ENCODE measurements around the gene RCAN3. TPM values are rescaled to one million over a fixed set of nuclear protein-coding genes. Genes with fewer than 3 reads are reported as not detected.

Gene RCAN3
- total RNA-seq: 0.94 and 2.5 TPM in 2 replicates
- polyA plus RNA-seq (2012): 1.3 TPM

DNA sequence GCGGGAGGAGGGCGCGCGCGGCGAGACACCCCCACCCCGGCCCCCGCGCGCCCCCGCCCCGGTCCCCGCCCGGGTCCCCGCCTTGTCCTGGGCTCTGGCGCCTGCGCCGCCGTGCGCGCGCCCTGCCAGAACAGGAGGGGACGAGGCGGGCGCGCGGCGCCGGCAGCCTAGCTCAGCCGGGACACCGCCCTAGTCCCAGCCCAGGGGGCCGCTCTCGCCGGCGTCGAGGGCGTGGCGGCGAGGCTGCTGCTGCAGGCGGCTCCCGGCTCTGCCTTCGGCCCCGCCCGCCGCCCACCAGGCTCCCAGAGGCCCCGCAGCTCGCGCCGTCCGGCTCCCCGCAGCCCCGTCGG lies at the start of gene RCAN3:
Gene RCAN3 (plus strand): TSS at position 128 of the 350 bp plus-strand sequence. CDS start 11,537 bp downstream, outside the sequence.
- peak; percentile 82 for DNase-seq (ENCODE audit: low read depth)

DNA sequence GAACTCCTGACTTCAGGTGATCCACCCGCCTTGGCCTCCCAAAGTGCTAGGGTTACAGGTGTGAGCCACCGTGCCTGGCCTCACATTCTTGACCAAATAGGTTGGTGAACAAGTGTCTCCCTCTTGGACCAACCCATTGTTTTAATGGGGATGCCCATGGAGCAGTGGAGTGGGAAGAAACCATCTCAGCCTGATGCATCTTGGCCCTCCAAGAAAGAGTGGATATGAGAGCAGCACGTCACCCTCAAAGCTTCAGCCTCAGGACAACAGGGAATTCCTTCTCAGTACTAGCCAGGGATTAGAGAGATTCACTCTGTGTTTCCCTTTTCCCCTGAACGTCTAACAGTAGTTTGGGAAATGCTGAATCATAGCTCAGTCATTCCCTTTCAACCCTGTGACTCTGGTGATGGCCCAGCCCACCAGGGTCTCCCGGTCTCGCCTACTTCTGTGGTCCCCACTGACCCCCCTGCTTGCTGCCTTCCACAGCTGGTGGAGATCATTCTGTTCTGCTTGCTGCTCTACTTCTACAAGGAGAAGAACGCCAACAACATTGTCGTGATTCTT lies 49.6 kb upstream of the RCAN3 start:
- no peak for DNase-seq (ENCODE audit: low read depth)

DNA sequence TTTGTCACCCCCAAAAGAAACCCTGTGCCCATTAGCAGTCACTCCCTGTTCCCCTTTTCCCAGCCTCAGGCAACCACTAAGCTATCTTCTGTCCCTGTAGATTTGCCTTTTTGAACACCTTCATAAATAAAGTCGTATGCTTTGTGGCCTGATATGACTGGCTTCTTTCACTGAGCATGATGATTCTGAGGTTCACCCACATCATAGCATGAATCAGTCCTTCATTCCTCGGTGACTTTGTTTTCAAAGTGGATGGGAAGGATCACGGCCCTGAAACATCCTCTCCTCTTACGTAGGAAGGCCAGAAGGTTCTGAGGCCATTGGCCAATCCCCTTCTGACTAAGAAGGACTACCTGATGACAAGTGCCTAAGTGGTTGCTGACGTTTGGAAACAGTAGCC lies 48.0 kb upstream of the RCAN3 start:
- no peak for DNase-seq (ENCODE audit: low read depth)

DNA sequence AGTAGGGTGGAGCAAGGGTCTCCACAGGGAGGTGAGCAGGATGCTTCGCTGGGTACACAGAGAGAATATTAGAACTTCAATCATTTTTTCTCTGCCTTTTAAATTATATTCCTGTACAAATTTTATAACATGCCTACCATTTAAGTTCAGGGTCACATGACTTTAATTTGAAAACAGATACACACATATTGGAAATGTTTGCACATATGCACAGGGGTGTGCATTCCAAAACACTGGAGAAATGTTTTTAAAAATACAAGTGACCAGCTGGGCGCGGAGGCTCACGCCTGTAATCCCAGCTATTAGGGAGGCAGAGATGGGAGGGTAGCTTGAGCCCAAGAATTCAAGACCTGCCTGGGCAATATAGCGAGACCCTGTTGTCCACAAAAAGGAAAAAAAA lies 47.4 kb upstream of the RCAN3 start:
- no peak for DNase-seq (ENCODE audit: low read depth)

DNA sequence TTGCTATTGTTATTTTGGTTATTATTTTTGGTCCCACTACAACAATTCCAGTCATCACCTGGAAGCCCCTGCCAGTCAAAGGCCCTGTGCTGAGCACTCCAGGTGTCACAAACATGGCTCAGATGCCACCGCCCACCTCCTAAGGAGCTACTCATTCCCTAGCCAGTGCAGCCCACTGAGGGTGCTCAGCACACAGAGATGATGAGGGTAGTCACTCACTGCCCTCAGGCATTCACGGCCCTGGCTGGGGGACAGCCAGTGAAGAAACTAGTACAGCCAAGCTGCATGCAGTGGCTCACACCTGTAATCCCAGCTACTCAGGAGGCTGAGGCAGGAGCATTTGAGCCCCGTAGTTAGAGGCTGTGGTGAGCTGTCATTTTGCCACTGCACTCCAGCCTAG lies 44.8 kb upstream of the RCAN3 start:
- no peak for DNase-seq (ENCODE audit: low read depth)

DNA sequence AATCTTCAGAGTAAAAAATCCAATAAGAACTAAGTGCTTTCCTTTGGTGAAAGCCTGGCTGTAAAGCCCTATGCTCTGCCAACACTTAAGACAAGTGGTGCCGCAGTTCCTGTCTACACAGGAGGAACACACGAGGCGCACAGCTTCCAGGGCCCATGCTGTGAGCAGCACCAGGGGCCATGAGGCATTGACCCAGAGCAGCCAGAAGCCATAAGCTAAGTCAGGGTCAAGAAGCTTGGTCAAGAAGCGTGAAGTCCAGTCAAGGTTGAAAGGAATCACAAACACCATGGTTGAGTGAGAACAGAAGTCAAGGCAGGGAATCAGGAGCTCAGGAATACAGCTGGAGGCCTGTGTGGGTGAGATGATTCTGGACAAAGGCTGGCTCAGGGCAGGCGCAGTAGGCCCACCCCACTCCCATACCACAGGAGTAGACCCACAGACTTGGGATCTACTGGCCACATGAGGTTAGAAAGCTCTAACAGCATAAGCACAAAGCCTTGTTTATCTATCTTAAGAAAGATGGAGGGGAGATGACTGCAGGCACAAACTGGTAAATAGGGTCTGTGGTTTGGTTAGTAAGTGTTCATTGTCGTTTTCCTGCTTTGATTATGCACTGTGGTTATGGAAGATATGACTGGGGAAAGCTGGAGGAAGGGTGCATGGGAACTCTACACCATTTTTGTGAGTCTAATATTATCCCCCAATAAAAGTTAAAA lies 42.9 kb upstream of the RCAN3 start:
- no peak for DNase-seq (ENCODE audit: low read depth)

DNA sequence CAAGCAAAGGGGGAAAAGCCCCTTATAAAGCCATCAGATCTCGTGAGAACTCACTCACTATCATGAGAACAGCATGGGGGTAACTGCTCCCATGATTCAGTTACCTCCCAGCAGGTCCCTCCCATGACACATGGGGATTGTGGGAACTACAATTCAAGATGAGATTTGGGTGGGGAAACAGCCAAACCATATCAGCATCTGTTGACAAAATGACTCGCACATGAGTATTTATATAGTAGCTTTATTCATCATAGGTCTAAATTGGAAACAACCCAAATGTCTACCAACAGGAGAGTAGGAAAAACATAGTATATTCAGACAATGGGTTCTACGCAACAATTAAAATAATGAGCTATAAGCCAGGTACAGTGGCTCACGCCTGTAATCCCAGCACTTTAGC lies 40.5 kb upstream of the RCAN3 start:
- DNase-seq (ENCODE audit: low read depth): peak; percentile 33

DNA sequence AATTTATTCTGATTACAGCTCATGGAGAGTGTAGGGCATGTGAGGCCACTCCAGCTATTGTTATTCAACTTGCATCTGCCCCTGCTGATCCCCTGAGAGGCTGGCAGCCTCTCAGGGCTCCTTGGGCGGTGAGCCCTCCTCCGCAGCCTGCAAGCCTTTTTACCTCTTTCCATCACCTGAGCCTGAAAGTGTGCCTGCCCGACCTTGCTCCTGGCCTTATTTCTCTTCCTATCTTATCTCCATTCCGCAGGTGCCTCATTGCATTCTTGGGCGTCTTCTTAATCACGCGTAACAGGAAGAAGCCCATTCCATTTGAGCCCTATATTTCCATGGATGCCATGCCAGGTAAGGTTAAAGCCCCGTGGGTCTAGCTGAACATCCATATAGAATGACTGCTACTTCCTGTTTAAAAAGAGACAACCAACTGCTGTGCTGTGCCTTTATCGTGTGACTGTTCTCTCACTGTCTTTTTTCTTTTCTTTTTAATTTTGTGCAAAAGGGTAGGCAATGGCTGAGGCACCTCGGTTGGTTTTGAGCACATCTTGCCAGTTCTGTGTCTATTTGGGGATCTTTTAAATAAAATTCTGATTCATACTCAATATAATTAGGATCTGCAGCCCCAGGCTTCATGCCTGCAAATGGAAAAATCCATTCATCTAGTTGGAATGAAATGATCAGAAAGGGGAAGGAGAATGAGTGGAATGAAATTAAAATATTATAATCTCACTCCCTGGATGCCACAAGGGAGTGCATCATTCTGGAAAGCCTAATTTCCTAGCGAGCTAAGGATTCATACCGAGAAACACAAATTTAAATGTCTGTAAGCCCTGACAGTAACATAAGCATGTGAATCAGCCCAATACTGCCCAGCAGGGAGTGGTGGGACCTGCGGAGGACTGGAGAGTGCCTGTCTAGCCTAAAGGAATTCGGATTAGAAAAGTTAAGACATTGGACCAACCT lies 38.6 kb upstream of the RCAN3 start:
- no peak for DNase-seq (ENCODE audit: low read depth)

DNA sequence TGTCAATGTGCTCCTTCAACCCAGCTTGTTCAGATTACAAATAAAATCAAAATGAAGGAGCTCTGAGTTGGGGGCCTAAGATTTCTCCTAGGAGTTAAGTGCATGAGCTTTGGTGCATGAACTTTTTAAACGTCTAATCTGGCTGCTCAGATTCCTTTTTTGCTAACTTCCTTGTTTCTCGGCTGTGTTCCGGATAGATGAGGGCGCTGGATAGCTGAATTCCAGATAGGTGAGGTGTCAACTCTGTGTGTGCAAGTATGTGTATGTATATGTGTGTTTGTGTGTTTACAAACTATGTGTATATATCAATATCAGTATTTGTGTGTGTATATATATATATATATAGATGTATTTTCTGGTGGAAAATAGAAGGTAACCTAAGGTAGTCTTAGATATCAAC lies 37.5 kb upstream of the RCAN3 start:
- DNase-seq (ENCODE audit: low read depth): no peak

DNA sequence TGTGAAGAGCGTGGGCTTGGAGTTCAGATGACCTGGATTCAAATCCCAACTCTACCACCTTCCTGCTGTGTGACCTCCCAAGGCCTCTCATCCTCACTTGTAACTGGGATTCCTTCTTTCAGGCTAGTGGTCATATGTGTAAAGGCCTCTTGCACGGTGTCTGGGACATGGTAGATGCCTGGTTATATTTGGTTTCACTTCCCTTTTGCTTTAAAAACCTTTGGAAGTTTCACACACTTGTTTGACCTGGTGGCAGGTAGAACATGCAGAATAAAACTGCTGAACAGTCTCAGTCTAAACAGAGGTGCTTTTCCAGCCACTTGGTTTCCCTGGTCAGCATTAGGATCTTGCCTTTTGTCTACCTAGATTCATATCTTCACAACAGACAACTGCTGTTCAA lies 37.0 kb upstream of the RCAN3 start:
- no peak for DNase-seq (ENCODE audit: low read depth)

DNA sequence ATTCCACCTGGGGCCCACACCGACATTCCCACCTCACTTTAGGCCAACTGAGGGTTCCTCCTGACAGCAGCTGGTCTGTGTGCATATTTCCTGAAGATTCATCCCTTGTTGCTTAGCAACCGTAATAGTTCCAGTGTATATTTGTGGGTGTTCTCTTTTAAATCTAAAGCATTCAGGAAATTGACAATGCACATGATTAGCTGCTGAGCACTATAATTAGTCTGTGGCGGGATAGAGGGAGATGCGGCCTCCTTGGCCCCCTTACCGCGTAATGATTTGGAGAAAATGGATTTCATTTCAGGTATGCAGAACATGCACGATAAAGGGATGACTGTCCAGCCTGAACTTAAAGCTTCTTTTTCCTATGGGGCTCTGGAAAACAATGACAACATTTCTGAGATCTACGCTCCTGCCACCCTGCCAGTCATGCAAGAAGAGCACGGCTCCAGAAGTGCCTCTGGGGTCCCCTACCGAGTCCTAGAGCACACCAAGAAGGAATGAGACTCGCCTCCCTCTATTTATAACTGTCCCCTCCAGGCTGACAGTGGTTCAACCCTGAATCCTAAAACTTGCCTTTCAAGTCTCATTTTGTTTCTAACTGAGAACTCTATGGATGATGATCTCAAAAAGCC lies 33.8 kb upstream of the RCAN3 start:
- no peak for DNase-seq (ENCODE audit: low read depth)

DNA sequence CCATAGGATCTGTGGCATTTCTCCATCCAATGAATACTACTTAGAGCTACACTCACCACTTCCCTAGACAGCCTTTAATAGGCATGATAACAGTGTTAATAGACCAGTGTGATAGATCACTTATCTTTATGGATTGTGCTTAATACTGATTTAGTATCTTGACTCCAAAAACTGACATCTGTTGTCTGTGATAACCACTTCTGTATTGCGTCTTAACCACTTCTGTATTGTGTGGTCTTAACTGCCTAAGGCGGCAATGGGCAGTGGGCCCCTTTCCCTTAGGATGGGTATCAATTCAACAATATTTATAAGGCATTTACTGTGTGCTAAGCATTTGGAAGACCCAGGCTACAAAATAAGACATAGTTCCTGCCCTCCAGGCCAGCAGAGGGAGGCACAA lies 32.0 kb upstream of the RCAN3 start:
- DNase-seq (ENCODE audit: low read depth): no peak

DNA sequence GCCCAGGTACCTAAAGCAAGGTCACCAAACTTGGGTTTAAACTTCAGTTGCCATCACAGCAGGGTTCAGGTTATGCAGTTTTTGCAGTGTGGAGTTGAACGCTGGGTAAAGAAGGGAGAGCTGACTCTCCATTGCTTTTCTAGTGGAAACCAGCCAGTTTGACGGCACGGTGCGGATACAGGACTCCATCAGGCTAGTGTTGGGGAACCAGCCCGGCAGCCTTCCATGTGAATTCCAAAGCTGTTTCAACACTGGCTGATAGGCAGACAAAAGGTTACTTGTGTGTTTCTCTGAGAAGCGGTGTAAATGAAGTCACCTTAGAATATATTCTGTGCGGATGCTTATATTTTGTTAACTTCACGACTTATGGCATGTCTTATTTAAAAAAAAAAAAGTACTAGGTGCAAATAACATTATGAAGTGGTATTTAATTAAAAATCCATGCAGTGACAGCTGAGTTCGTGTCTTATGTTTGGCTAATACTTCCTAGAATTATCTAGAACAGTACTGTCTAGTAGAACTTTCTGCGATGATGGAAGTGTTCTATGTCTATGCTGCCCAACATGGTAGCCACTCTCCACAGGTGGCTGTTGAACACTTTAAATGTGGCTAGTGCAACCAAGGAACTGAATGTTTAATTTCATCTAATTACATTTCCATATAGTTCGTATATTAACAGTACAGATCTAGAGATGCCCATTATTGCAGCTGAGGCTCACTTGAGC lies 29.9 kb upstream of the RCAN3 start:
- DNase-seq (ENCODE audit: low read depth): no peak

DNA sequence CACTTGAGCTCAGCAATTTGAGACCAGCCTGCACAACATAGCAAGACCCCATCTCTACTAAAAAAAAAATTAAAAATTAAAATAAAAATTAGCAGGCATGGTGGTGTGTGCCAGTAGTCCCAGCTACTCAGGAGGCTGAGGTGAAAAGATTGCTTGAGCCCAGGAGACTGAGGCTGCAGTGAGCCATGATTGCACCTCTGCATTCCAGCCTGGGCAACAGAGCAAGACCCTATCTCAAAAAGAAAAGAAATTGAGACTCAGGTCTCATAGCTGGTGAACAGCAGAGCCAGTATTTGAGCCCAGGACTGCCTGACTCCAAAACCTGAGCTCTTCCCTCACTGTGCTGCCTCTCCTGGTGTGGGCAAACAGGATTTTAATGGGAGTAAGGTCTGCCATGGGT lies 28.4 kb upstream of the RCAN3 start:
- DNase-seq (ENCODE audit: low read depth): no peak

DNA sequence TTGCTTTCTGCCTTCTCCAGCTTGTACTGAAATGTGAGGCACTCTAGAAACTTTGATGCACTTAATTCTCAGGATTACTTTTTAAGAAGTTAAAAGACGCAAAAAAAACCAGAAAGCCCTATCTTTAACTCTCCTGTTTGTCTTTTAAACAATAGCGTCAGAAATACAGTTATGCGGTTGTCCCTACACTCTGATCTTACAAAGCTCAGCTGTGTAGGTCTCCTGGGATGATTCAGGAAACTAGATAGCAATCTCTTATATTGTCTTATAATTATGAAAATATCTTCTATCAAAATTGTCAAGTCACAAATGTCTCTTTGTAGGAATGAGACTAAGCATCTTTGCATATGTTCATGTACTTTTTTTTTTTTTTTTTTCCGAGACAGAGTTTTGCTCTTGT lies 26.9 kb upstream of the RCAN3 start:
- no peak for DNase-seq (ENCODE audit: low read depth)

DNA sequence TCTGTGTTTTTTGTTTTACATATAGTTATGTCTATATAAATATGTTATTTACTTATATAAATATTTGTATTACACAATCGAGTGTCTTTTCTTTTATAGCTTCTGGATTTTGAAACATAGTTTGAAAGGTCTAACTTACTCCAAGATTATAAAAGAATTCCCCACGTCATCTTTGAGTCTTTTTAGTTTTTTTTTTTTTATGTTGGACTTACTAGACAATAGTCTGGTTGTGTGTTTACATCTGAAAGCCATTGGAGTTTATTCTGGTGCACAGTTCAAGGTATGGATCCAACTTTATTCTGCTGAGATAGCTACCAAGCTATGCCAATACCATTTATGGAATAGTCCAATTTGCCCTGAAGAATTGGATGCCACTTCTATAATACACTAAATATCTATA lies 26.1 kb upstream of the RCAN3 start:
- no peak for DNase-seq (ENCODE audit: low read depth)

DNA sequence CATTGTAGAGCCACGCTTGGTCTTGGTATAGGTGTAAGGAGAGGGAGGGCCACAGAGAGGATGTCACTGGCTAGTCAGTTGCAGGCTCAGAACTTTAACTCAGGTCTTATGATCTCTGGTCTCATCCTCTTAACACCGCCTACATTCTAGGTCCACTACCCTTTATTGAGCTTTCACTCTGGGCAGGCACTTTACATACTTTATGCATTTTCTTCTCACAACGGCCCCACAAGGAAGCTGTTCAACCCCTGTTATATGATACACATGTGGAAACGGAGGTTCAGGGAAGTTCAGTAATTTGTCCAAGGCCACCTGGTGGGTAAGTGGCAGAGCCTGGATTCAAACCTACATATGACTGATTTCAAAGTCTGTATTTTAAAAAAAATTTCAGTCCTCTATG lies 25.3 kb upstream of the RCAN3 start:
- DNase-seq (ENCODE audit: low read depth): no peak

DNA sequence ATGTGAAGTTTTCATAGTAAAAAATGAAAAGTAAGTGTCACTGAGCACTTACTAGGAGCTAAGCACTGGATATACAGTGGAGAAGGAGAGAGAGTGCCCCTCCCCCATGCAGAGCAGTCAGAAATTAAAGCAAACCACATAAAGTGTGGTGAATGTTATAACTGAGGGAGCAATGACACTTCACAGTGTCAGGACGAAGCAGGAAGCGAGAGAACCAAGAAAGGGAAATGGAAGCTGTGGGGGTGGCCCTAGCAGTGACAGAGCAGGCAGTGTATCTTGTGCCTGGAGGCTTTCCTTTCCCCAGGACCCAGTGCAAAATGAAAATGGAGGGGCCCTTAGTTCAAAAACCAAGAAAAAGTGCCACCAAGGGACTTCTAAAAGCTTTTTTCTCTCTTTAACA lies 21.5 kb upstream of the RCAN3 start:
- DNase-seq (ENCODE audit: low read depth): no peak

DNA sequence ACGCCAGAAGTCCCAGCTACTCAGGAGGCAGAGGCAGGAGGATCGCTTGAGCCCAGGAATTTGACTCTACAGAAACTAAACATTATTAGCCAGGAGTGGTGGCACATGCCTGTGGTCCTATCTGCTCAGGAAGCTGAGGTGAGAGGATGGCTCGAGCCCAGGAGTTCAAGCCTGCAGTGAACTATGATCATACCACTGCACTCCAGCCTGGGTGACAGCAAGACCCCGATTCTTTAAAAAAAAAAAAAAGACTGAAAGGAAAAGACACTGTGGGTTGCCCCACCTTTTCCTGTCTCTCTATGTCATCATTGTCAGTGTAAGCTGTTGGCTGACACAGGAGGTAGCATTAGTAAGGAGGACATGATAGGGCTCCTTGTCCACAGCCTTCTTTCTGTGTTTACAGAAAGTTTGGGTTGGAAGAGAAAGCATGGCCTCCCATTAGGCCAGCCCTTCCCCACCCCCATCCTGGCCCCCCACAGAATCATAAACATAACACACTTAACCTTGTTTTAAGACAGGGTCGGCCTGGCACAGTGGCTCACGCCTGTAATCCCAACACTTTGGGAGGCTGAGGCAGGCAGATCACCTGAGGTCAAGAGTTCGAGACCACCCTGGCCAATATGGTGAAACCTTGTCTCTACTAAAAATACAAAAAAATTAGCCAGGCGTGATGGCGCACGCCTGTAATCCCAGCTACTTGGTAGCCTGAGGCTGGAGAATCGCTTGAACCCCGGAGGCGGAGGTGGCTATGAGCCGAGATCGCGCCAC lies 20.6 kb upstream of the RCAN3 start:
- no peak for DNase-seq (ENCODE audit: low read depth)

DNA sequence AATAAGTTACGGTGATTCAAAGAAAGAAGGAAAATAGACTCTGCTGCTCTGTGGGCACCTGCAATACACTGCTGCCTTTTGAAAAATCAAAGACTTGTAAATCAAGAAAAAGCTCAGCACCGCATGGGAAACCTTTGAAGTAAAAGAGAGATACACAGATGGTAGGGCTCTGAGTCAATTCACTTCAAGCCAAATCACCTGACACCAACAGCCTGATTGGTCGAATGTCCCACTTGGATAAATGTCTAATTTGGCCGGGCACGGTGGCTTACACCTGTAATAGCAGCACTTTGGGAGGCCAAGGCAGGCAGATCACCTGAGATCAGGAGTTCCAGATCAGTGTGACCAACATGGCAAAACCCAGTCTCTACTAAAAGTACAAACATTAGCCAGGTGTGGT lies 19.2 kb upstream of the RCAN3 start:
- no peak for DNase-seq (ENCODE audit: low read depth)

Data from myocyte (in vitro differentiated cells).